NB4 (cell line): ENCODE results near the gene ADCYAP1.

ENCODE experiments used
- DNase-seq: peaks from one replicate; pipeline ENCODE4 v3.0.0; 2010; ENCODE audit warnings: low read depth
- H3K4me3 ChIP-seq: one replicate; pipeline ENCODE4 v1.5.1; 2011; ENCODE audit warnings: mild to moderate bottlenecking, low read depth, low read length, moderate library complexity
- CTCF ChIP-seq: IDR thresholded peaks from one replicate; pipeline ENCODE4 v1.5.1; 2012; ENCODE audit warnings: low read depth, low read length
- MAX ChIP-seq: IDR thresholded peaks from 2 replicates; pipeline ENCODE4 v1.6.1; 2011; ENCODE audit warnings: low read depth, low read length
- MYC ChIP-seq: IDR thresholded peaks from 2 replicates; pipeline ENCODE4 v1.6.1; 2011; ENCODE audit warnings: low read depth, low read length
- POLR2A ChIP-seq: IDR thresholded peaks from 2 replicates; pipeline ENCODE4 v1.6.1; 2011; ENCODE audit warnings: mild to moderate bottlenecking; ENCODE audit not compliant: insufficient read length; ENCODE audit errors: extremely low read depth

The ADCYAP1 gene

GRCh38 chr18:877238-877637 is 27.4 kb upstream of the ADCYAP1 start:
- DNase-seq: no peak
- no peak for TF ChIP-seq MYC
- TF ChIP-seq POLR2A: no peak
- no peak for TF ChIP-seq CTCF
- TF ChIP-seq MAX: no peak
- no peak overlapping the region for H3K4me3 ChIP-seq

- no peak for TF ChIP-seq CTCF
- no peak for TF ChIP-seq MYC
- no peak for TF ChIP-seq POLR2A
- no peak for TF ChIP-seq MAX
- no peak for DNase-seq
- no peak overlapping the region for H3K4me3 ChIP-seq
These were observed 18.6 kb upstream of the ADCYAP1 start for GRCh38 chr18:886076-886475.

- no peak for DNase-seq
- TF ChIP-seq MYC: no peak
- no peak for TF ChIP-seq MAX
- no peak for TF ChIP-seq CTCF
- no peak for TF ChIP-seq POLR2A
- H3K4me3 ChIP-seq: no peak overlapping the region
These were observed 17.0 kb upstream of the ADCYAP1 start for GRCh38 chr18:887716-888115.

- peak; percentile 6 for DNase-seq
- no peak overlapping the region for H3K4me3 ChIP-seq
- TF ChIP-seq POLR2A (no peak), MYC (no peak)
These were observed 12.4 kb upstream of the ADCYAP1 start for GRCh38 chr18:892316-892715.

GRCh38 chr18:896315-896714 is 8.4 kb upstream of the ADCYAP1 start:
- TF ChIP-seq MYC (no peak), POLR2A (no peak), MAX (no peak), CTCF (no peak)
- no peak overlapping the region for H3K4me3 ChIP-seq
- no peak for DNase-seq

GRCh38 chr18:901761-902160 is 2.9 kb upstream of the ADCYAP1 start:
- H3K4me3 ChIP-seq: no peak overlapping the region
- DNase-seq: no peak
- TF ChIP-seq POLR2A (no peak), CTCF (no peak), MYC (no peak), MAX (no peak)
